ENCODE results near the gene FARP1.

GRCh38 chr13:98371516-98372023 lies 228.7 kb downstream of the FARP1 start:
- no peak for TF ChIP-seq TEAD4 (IDR thresholded peaks at IDR 0.05)
- no peak for TF ChIP-seq EP300 (IDR thresholded peaks at IDR 0.05; ENCODE audit: borderline replicate concordance)
- TF ChIP-seq NFIC (IDR thresholded peaks at IDR 0.05) = no peak
